ENCODE measurements around the gene HAGHL.
A peak's percentile ranks its signal among the peaks of the same experiment; 100 is the strongest.
"Not testable (repeated sequence)": the region's sequence is repeated elsewhere in the genome, so short reads cannot be mapped to it uniquely, and the experiment has no call there.

DNA sequence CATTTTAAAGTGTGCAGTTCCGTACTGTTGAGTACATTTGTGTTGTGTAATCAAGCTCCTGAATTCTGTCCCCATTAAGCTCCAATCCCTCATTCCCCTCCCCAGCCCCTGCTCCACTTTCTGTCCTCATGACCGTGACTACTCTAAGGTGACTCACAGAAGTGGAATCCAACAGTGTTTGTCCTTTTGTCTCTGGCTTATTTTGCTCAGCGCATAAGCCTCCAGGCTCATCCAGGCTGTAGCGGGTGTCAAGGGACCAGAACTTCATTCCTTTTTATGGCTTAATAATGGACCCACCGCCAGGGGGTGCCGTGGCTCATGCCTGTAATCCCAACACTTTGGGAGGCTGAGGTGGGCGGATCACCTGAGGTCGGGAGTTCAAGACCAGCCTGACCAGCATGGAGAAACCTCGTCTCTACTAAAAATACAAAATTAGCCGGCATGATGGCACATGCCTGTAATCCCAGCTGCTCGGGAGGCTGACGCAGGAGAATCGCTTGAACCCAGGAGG lies 14.1 kb upstream of the HAGHL start:
- TF ChIP-seq POLR2A (IDR thresholded peaks at IDR 0.05; ENCODE audit: low read length); MYC (IDR thresholded peaks at IDR 0.05; ENCODE audit: borderline replicate concordance, low read length); RCOR1 (IDR thresholded peaks at IDR 0.05; ENCODE audit: low read depth, low read length); HEYL (CRISPR knock-in tag; IDR thresholded peaks at IDR 0.05): not testable (repeated sequence)
- TF ChIP-seq, protein P1, sequence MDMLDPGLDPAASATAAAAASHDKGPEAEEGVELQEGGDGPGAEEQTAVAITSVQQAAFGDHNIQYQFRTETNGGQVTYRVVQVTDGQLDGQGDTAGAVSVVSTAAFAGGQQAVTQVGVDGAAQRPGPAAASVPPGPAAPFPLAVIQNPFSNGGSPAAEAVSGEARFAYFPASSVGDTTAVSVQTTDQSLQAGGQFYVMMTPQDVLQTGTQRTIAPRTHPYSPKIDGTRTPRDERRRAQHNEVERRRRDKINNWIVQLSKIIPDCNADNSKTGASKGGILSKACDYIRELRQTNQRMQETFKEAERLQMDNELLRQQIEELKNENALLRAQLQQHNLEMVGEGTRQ (IDR thresholded peaks at IDR 0.05), result not testable (repeated sequence)
- TF ChIP-seq RAD21 (conservative IDR thresholded peaks at IDR 0.05 in 1 of 2, IDR thresholded peaks at IDR 0.05 in 1 of 2) (peak; percentile 46 to 52; a peak in 4 of 5 replicates), FOSL2 (IDR thresholded peaks at IDR 0.05) (peak; percentile 85), FOSL2 (CRISPR knock-in tag; IDR thresholded peaks at IDR 0.05) (peak; percentile 98), EP300 (IDR thresholded peaks at IDR 0.05) (peak in 1 of 2 experiments; percentile 31; a peak in 1 of 5 replicates), SMC3 (IDR thresholded peaks at IDR 0.05) (peak; percentile 45; the same call in 2 of the 3 replicates)
- TF ChIP-seq, protein P2, sequence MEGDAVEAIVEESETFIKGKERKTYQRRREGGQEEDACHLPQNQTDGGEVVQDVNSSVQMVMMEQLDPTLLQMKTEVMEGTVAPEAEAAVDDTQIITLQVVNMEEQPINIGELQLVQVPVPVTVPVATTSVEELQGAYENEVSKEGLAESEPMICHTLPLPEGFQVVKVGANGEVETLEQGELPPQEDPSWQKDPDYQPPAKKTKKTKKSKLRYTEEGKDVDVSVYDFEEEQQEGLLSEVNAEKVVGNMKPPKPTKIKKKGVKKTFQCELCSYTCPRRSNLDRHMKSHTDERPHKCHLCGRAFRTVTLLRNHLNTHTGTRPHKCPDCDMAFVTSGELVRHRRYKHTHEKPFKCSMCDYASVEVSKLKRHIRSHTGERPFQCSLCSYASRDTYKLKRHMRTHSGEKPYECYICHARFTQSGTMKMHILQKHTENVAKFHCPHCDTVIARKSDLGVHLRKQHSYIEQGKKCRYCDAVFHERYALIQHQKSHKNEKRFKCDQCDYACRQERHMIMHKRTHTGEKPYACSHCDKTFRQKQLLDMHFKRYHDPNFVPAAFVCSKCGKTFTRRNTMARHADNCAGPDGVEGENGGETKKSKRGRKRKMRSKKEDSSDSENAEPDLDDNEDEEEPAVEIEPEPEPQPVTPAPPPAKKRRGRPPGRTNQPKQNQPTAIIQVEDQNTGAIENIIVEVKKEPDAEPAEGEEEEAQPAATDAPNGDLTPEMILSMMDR (IDR thresholded peaks at IDR 0.05), result peak; percentile 68
- TF ChIP-seq, protein P3, sequence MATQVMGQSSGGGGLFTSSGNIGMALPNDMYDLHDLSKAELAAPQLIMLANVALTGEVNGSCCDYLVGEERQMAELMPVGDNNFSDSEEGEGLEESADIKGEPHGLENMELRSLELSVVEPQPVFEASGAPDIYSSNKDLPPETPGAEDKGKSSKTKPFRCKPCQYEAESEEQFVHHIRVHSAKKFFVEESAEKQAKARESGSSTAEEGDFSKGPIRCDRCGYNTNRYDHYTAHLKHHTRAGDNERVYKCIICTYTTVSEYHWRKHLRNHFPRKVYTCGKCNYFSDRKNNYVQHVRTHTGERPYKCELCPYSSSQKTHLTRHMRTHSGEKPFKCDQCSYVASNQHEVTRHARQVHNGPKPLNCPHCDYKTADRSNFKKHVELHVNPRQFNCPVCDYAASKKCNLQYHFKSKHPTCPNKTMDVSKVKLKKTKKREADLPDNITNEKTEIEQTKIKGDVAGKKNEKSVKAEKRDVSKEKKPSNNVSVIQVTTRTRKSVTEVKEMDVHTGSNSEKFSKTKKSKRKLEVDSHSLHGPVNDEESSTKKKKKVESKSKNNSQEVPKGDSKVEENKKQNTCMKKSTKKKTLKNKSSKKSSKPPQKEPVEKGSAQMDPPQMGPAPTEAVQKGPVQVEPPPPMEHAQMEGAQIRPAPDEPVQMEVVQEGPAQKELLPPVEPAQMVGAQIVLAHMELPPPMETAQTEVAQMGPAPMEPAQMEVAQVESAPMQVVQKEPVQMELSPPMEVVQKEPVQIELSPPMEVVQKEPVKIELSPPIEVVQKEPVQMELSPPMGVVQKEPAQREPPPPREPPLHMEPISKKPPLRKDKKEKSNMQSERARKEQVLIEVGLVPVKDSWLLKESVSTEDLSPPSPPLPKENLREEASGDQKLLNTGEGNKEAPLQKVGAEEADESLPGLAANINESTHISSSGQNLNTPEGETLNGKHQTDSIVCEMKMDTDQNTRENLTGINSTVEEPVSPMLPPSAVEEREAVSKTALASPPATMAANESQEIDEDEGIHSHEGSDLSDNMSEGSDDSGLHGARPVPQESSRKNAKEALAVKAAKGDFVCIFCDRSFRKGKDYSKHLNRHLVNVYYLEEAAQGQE (IDR thresholded peaks at IDR 0.05), result not testable (repeated sequence)
